HG03045 (cell line): ENCODE results near the gene PTPN7.
"Not testable (repeated sequence)": the region's sequence is repeated elsewhere in the genome, so short reads cannot be mapped to it uniquely, and the experiment has no call there.

Source experiments
- ATAC-seq: cut with Tn5 transposase; IDR thresholded peaks from one replicate; pipeline ENCODE4 v1.9.1; 2021; ENCODE audit warnings: mild to moderate bottlenecking, moderate library complexity; ENCODE audit not compliant: unreplicated experiment

The PTPN7 gene

GRCh38 chr1:202111589-202111988, 48.8 kb downstream of the PTPN7 start:
- not testable (repeated sequence) for ATAC-seq

GRCh38 chr1:202110977-202111376, 49.4 kb downstream of the PTPN7 start:
- ATAC-seq: no peak

- ATAC-seq: no peak
Measured at GRCh38 chr1:202107801-202108731, 52.3 kb downstream of the PTPN7 start.

- ATAC-seq: no peak
Measured at GRCh38 chr1:202107321-202107761, 53.1 kb downstream of the PTPN7 start.

- no peak for ATAC-seq
Measured at GRCh38 chr1:202106340-202107254, 53.8 kb downstream of the PTPN7 start.

GRCh38 chr1:202105571-202106339, 54.6 kb downstream of the PTPN7 start:
- no peak for ATAC-seq

- ATAC-seq: no peak
Measured at GRCh38 chr1:202104073-202104472, 56.3 kb downstream of the PTPN7 start.

GRCh38 chr1:202101184-202101583, 59.2 kb downstream of the PTPN7 start:
- ATAC-seq: no peak
